Adipose tissue (tissue), 3 donors: ENCODE results near the gene CFDP1. TPM values are rescaled to one million over a fixed set of nuclear protein-coding genes. Genes with fewer than 3 reads are reported as not detected.

Experiments
- H3K27ac ChIP-seq: one replicate; pipeline ENCODE4 v1.5.1; 2013; ENCODE audit warnings: low read depth, low read length
- WGBS, 3 donors: extraction: QIAGEN DNeasy Blood & Tissue Kit; methylation state at CpG; one replicate each; pipeline ENCODE4 v1.1.7; 2013; 5-methylcytosine and 5-hydroxymethylcytosine counted together
- polyA plus RNA-seq, 3 donors: library from polyadenylated mRNA; stranded (reverse); fragments of 200-250 nt; gene quantifications; one replicate each; pipeline ENCODE4 v1.2.3, GENCODE V29; 2013
- donor health status: healthy with polysubstance abuse.
- donor health status: Bipolar disorder and iron deficiency.
- donor health status: healthy.

The CFDP1 gene
- polyA plus RNA-seq, 3 donors, result 40.9 to 113 (median 45.5) TPM

- 62 to 64% (median 62%) methylated on average over 24 of the region's 24 CpGs for WGBS, 3 donors
- peak overlapping the region; percentile 25 for H3K27ac ChIP-seq
These were observed 181.0 kb downstream of the CFDP1 start for GRCh38 chr16:75252049-75252864.

- WGBS, 3 donors, result 1 to 2% (median 2%) methylated on average over 51 to 84 of the region's 84 CpGs
- H3K27ac ChIP-seq, result peak within 1 kb of the TSS; percentile 44
These were observed 181.8 kb downstream of the CFDP1 start, which contains the start of gene BCAR1 for GRCh38 chr16:75251280-75252048. TSS of gene BCAR1 (minus strand) at chr16:75251624. CDS start at chr16:75251482, 142 bp downstream.

- WGBS, 3 donors, result 1 to 2% (median 1%) methylated on average over 39 to 59 of the region's 59 CpGs
- peak overlapping the region; percentile 44 for H3K27ac ChIP-seq
These were observed 182.5 kb downstream of the CFDP1 start for GRCh38 chr16:75250809-75251279.

- H3K27ac ChIP-seq, result no peak overlapping the region
- WGBS, 3 donors, result 3 to 8% (median 5%) methylated on average over 29 of the region's 29 CpGs
These were observed 183.1 kb downstream of the CFDP1 start for GRCh38 chr16:75250089-75250808.

- H3K27ac ChIP-seq, result no peak overlapping the region
- 65 to 74% (median 74%) methylated on average over 5 of the region's 5 CpGs for WGBS, 3 donors
These were observed 183.9 kb downstream of the CFDP1 start for GRCh38 chr16:75249441-75249840.

- peak overlapping the region; percentile 22 for H3K27ac ChIP-seq
- 61 to 70% (median 61%) methylated on average over 17 of the region's 17 CpGs for WGBS, 3 donors
These were observed 184.5 kb downstream of the CFDP1 start for GRCh38 chr16:75248536-75249380.

GRCh38 chr16:75248142-75248535 is 185.2 kb downstream of the CFDP1 start:
- 49 to 57% (median 52%) methylated on average over 13 of the region's 13 CpGs for WGBS, 3 donors
- peak overlapping the region; percentile 22 for H3K27ac ChIP-seq

GRCh38 chr16:75247249-75247648 is 186.1 kb downstream of the CFDP1 start:
- 78 to 81% (median 79%) methylated on average over 13 of the region's 13 CpGs for WGBS, 3 donors
- H3K27ac ChIP-seq, result no peak overlapping the region

GRCh38 chr16:75246504-75247205 is 186.6 kb downstream of the CFDP1 start:
- H3K27ac ChIP-seq, result no peak overlapping the region

GRCh38 chr16:75244844-75245758 is 188.2 kb downstream of the CFDP1 start:
- peak overlapping the region; percentile 78 for H3K27ac ChIP-seq
- WGBS, 3 donors, result 36 to 43% (median 38%) methylated on average over 21 to 25 of the region's 25 CpGs

More at GRCh38 chr16:75246504-75247205, 186.6 kb downstream of the CFDP1 start:
- 78 to 90% (median 89%) methylated on average over 12 of the region's 12 CpGs for WGBS, 3 donors

- H3K27ac ChIP-seq, result peak overlapping the region; percentile 78
- WGBS, 3 donors, result 57 to 80% (median 64%) methylated on average over 7 of the region's 7 CpGs
These were observed 189.0 kb downstream of the CFDP1 start for GRCh38 chr16:75244225-75244809.

Other genes with a start within 250 kb of the CFDP1 start
- over 10,000 TPM in 1 of 3 donors, 10 to 100 TPM in 1, 1 to 10 TPM in 1; 1.9 to 31,205 (median 11.5) TPM for gene CTRB2, start 226.3 kb downstream of the CFDP1 start, polyA plus RNA-seq
- gene CTRB1, start 214.5 kb downstream of the CFDP1 start, polyA plus RNA-seq, result over 10,000 TPM in 1 of 3 donors, 1 to 10 TPM in 2; 1.8 to 25,796 (median 9.4) TPM
- gene BCAR1, start 181.9 kb downstream of the CFDP1 start, polyA plus RNA-seq, result 10 to 100 TPM; 28.6 to 64.0 (median 28.7) TPM
- 10 to 100 TPM in 1 of 3 donors, 1 to 10 TPM in 2; 3.3 to 10.7 (median 6.6) TPM for gene TMEM170A, start 31.2 kb upstream of the CFDP1 start, polyA plus RNA-seq
- gene CHST6, start 61.9 kb upstream of the CFDP1 start, polyA plus RNA-seq, result under 1 TPM; under 0.01 to 0.06 (median 0.04) TPM
- gene CHST5, start 102.6 kb upstream of the CFDP1 start, polyA plus RNA-seq, result not detected
- 1 to 10 TPM; 1.9 to 4.2 (median 3.7) TPM for gene TMEM231, start 122.7 kb upstream of the CFDP1 start, polyA plus RNA-seq
- gene GABARAPL2, start 132.9 kb upstream of the CFDP1 start, polyA plus RNA-seq, result 100 to 1,000 TPM in 2 of 3 donors, 10 to 100 TPM in 1; 59.4 to 219 (median 124) TPM
- gene ADAT1, start 189.8 kb upstream of the CFDP1 start, polyA plus RNA-seq, result 10 to 100 TPM in 2 of 3 donors, 1 to 10 TPM in 1; 7.5 to 19.9 (median 10.5) TPM
- gene KARS1, start 214.2 kb upstream of the CFDP1 start, polyA plus RNA-seq, result 100 to 1,000 TPM in 1 of 3 donors, 10 to 100 TPM in 2; 85.6 to 101 (median 85.8) TPM
- gene TERF2IP, start 214.3 kb upstream of the CFDP1 start, polyA plus RNA-seq, result 10 to 100 TPM; 24.3 to 59.3 (median 52.6) TPM
- under 1 TPM in 1 of 3 donors, not detected in 2; 0.56 TPM for gene CPHXL2, start 243.5 kb upstream of the CFDP1 start, polyA plus RNA-seq